MCF 10A (cell line): Measurements from ENCODE around the gene SRSF3. TPM values are rescaled to one million over a fixed set of nuclear protein-coding genes. Genes with fewer than 3 reads are reported as not detected.

Experiments used
- BruUV-seq: library from RNA; stranded (reverse); fragments of 400-500 nt; replicated peaks from 2 replicates; lab custom pipeline; 2021; lab: Mats Ljungman, UMichigan
- CTCF ChIA-PET: fragments of 300-600 bp; sonication (Branson Sonifier 250); formaldehyde crosslinking; extraction: SDS; loops from one replicate; lab custom pipeline; 2021; ENCODE audit warnings: antibody characterized with exemption, inconsistent platforms; lab: Yijun Ruan, JAX
- POLR2A ChIA-PET: fragments of 300-600, 350-650 bp; sonication (Branson Sonifier 250); formaldehyde crosslinking; extraction: SDS; loops from one replicate; lab custom pipeline; 2020; ENCODE audit warnings: antibody characterized with exemption, inconsistent platforms; lab: Yijun Ruan, JAX
- DNase-seq: peaks from one replicate; pipeline ENCODE4 v3.0.0-alpha.2; 2018; ENCODE audit not compliant: unreplicated experiment
- H3K27ac Mint-ChIP-seq: one replicate; pipeline ENCODE4 v1.8.0; 2022; ENCODE audit warnings: mild to moderate bottlenecking, low read depth, mixed read lengths; ENCODE audit not compliant: unreplicated experiment
- H3K27me3 Mint-ChIP-seq: one replicate; pipeline ENCODE4 v1.8.0; 2022; ENCODE audit warnings: mixed read lengths; ENCODE audit not compliant: insufficient read depth, unreplicated experiment
- H3K36me3 Mint-ChIP-seq: one replicate; pipeline ENCODE4 v1.8.0; 2022; ENCODE audit warnings: mild to moderate bottlenecking, moderate library complexity, mixed read lengths; ENCODE audit not compliant: insufficient read depth, unreplicated experiment
- H3K4me1 Mint-ChIP-seq: one replicate; pipeline ENCODE4 v1.8.0; 2022; ENCODE audit warnings: mixed read lengths; ENCODE audit not compliant: insufficient read depth, unreplicated experiment
- H3K4me3 Mint-ChIP-seq: one replicate; pipeline ENCODE4 v1.8.0; 2022; ENCODE audit warnings: mild to moderate bottlenecking, moderate library complexity, mixed read lengths; ENCODE audit not compliant: unreplicated experiment
- H3K9me3 Mint-ChIP-seq: one replicate; pipeline ENCODE4 v1.8.0; 2022; ENCODE audit warnings: mixed read lengths; ENCODE audit not compliant: unreplicated experiment
- intact Hi-C: fragments of 100-400 bp; cut with micrococcal nuclease; formaldehyde crosslinking; loops from 2 replicates; pipeline ENCODE4 v1.14.1; 2022
- total RNA-seq: library from RNA; stranded (reverse); gene quantifications from 2 replicates; pipeline ENCODE4 v1.2.3, GENCODE V29; 2022
- TF ChIP-seq, protein P1 (sequence below): fragments of 200-600 bp; IDR thresholded peaks from one replicate; pipeline ENCODE4 v1.8.0; 2022; ENCODE audit warnings: antibody characterized with exemption, mild to moderate bottlenecking; ENCODE audit not compliant: unreplicated experiment

Gene SRSF3
- total RNA-seq, 1 experiment from 2014 or later: 364 TPM

DNA sequence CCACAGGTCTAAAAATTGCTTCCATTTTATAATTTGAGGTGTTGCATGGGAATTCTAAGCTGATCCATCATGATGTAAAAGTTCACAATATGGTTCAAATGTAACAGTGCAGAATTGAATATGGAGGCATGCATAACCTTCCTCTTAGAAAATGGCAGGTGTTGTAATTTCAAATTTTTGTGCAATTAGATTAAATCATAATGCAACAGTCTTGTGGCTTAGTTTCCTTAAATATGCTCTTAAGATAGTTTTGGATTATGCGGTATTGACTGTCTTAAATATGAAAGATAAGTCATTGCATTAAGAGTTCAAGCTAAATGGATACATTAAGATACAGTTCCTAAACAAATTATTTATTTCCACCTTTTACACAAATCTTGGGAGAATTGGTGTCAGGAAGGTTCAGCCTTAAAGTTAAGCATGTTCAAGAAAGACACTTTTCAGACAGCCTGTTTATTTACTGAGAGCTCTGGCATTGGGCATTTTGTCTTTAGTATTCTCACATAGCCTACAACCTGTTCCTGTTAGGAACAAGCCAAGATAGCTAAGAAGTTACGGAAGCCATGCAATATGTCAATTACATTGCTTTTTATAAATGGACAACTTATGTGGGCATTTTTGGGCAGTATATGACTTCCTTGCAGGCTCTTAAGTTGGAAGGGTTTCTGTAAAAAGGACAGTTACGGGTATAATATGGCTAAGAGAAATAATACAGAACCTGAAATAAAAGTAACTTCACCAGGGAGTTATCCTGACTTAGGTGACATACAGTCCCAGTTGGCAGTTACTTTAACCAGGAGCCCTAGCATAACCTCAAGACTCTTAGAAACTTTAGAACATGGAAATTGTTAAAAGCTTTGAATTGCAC lies 9.3 kb downstream of the SRSF3 start:
- intact Hi-C loops: no loop called here
- POLR2A ChIA-PET: interaction anchor here (0.6 to 10.5 kb wide), 6 partner anchors 6 to 109 kb away, joined by 3 to 203 read pairs (median 4); partner anchors contain the start of gene CDKN1A
- Mint-ChIP-seq H3K4me1 (peaks cover 49% of the 10 kb centered on the region), H3K4me3 (no peak overlapping the region), H3K36me3 (peaks cover 100% of the 10 kb centered on the region), H3K9me3 (no peaks in the 10 kb centered on the region), H3K27me3 (no peaks in the 10 kb centered on the region), H3K27ac (no peak overlapping the region)
- BruUV-seq: no TSS peak
- CTCF ChIA-PET: interaction anchor here (1.0 kb wide), 1 partner anchor 162 kb away, joined by 3 read pairs; no protein-coding TSS in a partner anchor
- TF ChIP-seq, protein P1, sequence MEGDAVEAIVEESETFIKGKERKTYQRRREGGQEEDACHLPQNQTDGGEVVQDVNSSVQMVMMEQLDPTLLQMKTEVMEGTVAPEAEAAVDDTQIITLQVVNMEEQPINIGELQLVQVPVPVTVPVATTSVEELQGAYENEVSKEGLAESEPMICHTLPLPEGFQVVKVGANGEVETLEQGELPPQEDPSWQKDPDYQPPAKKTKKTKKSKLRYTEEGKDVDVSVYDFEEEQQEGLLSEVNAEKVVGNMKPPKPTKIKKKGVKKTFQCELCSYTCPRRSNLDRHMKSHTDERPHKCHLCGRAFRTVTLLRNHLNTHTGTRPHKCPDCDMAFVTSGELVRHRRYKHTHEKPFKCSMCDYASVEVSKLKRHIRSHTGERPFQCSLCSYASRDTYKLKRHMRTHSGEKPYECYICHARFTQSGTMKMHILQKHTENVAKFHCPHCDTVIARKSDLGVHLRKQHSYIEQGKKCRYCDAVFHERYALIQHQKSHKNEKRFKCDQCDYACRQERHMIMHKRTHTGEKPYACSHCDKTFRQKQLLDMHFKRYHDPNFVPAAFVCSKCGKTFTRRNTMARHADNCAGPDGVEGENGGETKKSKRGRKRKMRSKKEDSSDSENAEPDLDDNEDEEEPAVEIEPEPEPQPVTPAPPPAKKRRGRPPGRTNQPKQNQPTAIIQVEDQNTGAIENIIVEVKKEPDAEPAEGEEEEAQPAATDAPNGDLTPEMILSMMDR: no peak
- no peak for DNase-seq

DNA sequence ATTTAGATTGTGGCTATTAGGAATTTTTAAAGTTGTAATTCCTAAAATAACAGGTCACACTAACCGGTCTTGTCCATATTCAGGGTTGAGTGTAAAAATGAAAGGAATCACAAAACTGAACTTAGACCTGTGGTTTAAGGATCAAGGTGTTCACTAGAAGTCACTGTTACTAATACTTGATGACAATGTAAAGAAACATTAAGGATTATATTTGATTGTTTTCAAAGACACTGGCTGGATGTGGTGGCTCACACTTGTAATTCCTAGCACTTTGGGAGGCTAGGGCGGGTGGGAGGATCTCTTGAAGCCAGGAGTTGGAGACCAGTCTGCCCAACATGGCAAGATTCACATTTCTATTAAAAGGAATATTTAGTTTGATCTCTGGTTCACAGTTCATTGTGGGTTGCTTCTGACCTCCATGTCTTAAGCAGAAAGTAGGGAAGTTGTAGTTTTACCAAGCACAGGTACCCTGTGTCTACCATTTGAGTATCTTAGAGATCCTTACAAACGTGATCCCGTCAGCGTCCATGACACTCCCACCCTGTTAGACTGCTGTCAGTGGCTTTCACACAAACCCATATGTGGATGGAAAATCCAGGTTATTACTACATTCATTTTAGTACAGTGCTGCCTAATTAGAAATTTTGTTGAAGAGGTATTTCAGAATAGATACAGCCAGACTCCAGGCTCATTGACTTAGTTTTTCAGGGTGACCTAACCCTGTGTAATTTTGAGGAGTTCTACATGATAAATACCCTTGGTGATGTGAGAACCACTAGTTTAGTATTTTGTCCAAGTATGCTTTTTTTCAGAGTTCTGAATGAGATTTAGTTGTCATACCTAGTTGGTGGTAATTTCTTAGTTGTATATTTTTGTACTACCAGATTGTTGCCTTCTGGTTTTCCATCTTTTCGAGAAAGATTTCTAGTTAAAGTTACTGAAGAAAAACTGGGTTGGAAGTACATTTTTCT lies 10.2 kb downstream of the SRSF3 start:
- peaks cover 46% of the 10 kb centered on the region for H3K4me1 Mint-ChIP-seq
- POLR2A ChIA-PET: interaction anchor here (0.6 to 7.0 kb wide), 6 partner anchors 8 to 72 kb away, joined by 3 to 50 read pairs (median 4); partner anchors contain the start of gene CDKN1A
- BruUV-seq: no TSS peak

DNA sequence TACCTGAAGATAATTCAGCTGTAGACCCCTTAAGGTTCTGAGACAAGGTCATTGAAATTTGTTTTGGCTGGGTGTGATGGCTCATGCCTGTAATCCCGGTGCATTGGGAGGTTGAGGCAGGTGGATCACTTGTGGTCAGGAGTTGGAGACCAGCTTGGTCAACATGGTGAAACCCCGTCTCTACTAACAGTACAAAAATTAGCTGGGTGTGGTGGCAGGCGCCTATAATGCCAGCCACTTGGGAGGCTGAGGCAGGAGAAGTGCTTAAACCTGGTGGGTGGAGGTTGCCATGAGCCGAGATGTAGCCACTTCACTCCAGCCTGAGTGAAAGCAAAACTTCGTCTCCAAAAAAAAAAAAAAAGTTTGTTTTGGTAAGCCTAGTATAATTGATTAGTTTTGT lies 11.0 kb downstream of the SRSF3 start:
- peaks cover 39% of the 10 kb centered on the region for H3K4me1 Mint-ChIP-seq
- TF ChIP-seq, protein P1: no peak
- DNase-seq: no peak
- ChIA-PET POLR2A (interaction anchor here (0.7 to 7.0 kb wide), 4 partner anchors 9 to 71 kb away, joined by 3 to 50 read pairs (median 3); partner anchors contain the start of gene CDKN1A), CTCF (no interaction called here)
- peaks cover 100% of the 10 kb centered on the region for H3K36me3 Mint-ChIP-seq
- H3K9me3 Mint-ChIP-seq: no peaks in the 10 kb centered on the region
- intact Hi-C loops: no loop called here
- H3K27ac Mint-ChIP-seq: no peak overlapping the region
- no peak overlapping the region for H3K4me3 Mint-ChIP-seq
- no peaks in the 10 kb centered on the region for H3K27me3 Mint-ChIP-seq
- BruUV-seq: no TSS peak

More for the DNA sequence above, 10.2 kb downstream of the SRSF3 start:
- Mint-ChIP-seq H3K27me3 (no peaks in the 10 kb centered on the region), H3K36me3 (peaks cover 100% of the 10 kb centered on the region), H3K9me3 (no peaks in the 10 kb centered on the region), H3K4me3 (no peak overlapping the region), H3K27ac (no peak overlapping the region)
- CTCF ChIA-PET: no interaction called here
- DNase-seq: no peak
- TF ChIP-seq, protein P1: no peak
- intact Hi-C loops: no loop called here
